NCI-H510A treated with DMSO at 0.1 percent for 48 hours (cell line): ENCODE data around the gene ITIH6.
"Not testable (repeated sequence)": the region's sequence is repeated elsewhere in the genome, so short reads cannot be mapped to it uniquely, and the experiment has no call there.

Experiments
- DNase-seq: peaks from one replicate; lab custom pipeline; 2025; lab: John Stamatoyannopoulos, UW

The ITIH6 gene

GRCh38 chrX:54808109-54808604 lies 10.1 kb upstream of the ITIH6 start:
- DNase-seq: peak; percentile 68

GRCh38 chrX:54807524-54808108 lies 9.6 kb upstream of the ITIH6 start, which contains the start of gene MAGED2:
MAGED2 (plus strand) TSS chrX:54807745; CDS start chrX:54809332, 1,587 bp downstream.
- peak; percentile 60 for DNase-seq

- no peak for DNase-seq
Measured at GRCh38 chrX:54799046-54799445, 991 bp upstream of the ITIH6 start.

- DNase-seq: peak; percentile 3
Measured at GRCh38 chrX:54794795-54795194, 3.3 kb downstream of the ITIH6 start.

GRCh38 chrX:54794028-54794427 lies 4.0 kb downstream of the ITIH6 start:
- DNase-seq: no peak

- not testable (repeated sequence) for DNase-seq
Measured at GRCh38 chrX:54789405-54789804, 8.7 kb downstream of the ITIH6 start.

GRCh38 chrX:54788446-54788845 lies 9.6 kb downstream of the ITIH6 start:
- no peak for DNase-seq

GRCh38 chrX:54786967-54787366 lies 11.1 kb downstream of the ITIH6 start:
- DNase-seq: peak; percentile 3

- no peak for DNase-seq
Measured at GRCh38 chrX:54785901-54786300, 12.2 kb downstream of the ITIH6 start.

GRCh38 chrX:54776987-54777672 lies 20.9 kb downstream of the ITIH6 start:
- DNase-seq: no peak

- DNase-seq: no peak
Measured at GRCh38 chrX:54776061-54776460, 22.0 kb downstream of the ITIH6 start.

GRCh38 chrX:54774391-54775094 lies 23.5 kb downstream of the ITIH6 start:
- not testable (repeated sequence) for DNase-seq

GRCh38 chrX:54758114-54759055 lies 39.7 kb downstream of the ITIH6 start:
- DNase-seq: no peak

- DNase-seq: no peak
Measured at GRCh38 chrX:54754854-54755253, 43.2 kb downstream of the ITIH6 start.

- no peak for DNase-seq
Measured at GRCh38 chrX:54748626-54749025, 49.4 kb downstream of the ITIH6 start.

GRCh38 chrX:54747733-54748393 lies 50.2 kb downstream of the ITIH6 start:
- no peak for DNase-seq

GRCh38 chrX:54746928-54747327 lies 51.1 kb downstream of the ITIH6 start:
- no peak for DNase-seq

- DNase-seq: no peak
Measured at GRCh38 chrX:54745676-54746075, 52.4 kb downstream of the ITIH6 start.

- DNase-seq: not testable (repeated sequence)
Measured at GRCh38 chrX:54738567-54738966, 59.5 kb downstream of the ITIH6 start.

GRCh38 chrX:54736298-54736942 lies 61.6 kb downstream of the ITIH6 start:
- DNase-seq: not testable (repeated sequence)

GRCh38 chrX:54721424-54721823 lies 76.6 kb downstream of the ITIH6 start:
- DNase-seq: no peak
